OCI-LY7 (cell line): ENCODE results near the gene BMP8B. TPM values are rescaled to one million over a fixed set of nuclear protein-coding genes. Genes with fewer than 3 reads are reported as not detected.

Source experiments
- BruUV-seq: library from RNA; stranded (reverse); fragments of 400-500 nt; replicated peaks from 2 replicates; lab custom pipeline; 2021; lab: Mats Ljungman, UMichigan
- CTCF ChIA-PET: fragments of 300-600 bp; sonication (Branson Sonifier 250); formaldehyde crosslinking; loops from one replicate; lab custom pipeline; 2022; ENCODE audit warnings: antibody characterized with exemption; ENCODE audit not compliant: unreplicated experiment; lab: Charles Lee
- POLR2A ChIA-PET: fragments of 300-600 bp; sonication (Branson Sonifier 250); formaldehyde crosslinking; loops from one replicate; lab custom pipeline; 2022; ENCODE audit warnings: antibody characterized with exemption; lab: Charles Lee
- DNase-seq: peaks from one replicate; pipeline ENCODE4 v3.0.0-alpha.2; 2015; ENCODE audit warnings: low spot score
- H2AFZ ChIP-seq: fragments of 200-600 bp; sonication (generic), shearing (Covaris generic); 2 replicates; pipeline ENCODE4 v1.6.1; 2014; ENCODE audit warnings: mild to moderate bottlenecking, antibody characterized with exemption, low read length, moderate library complexity
- H3K27ac ChIP-seq: fragments of 200-600 bp; sonication (generic); 2 replicates; pipeline ENCODE4 v1.5.1; 2014; ENCODE audit warnings: mixed run types, low read depth, mild to moderate bottlenecking, moderate library complexity, low read length, inconsistent platforms; ENCODE audit not compliant: poor library complexity, severe bottlenecking
- H3K36me3 ChIP-seq: fragments of 200-600 bp; sonication (generic); 2 replicates; pipeline ENCODE4 v1.6.1; 2014; ENCODE audit warnings: mild to moderate bottlenecking, antibody characterized with exemption, low read length, moderate library complexity, mixed read lengths; ENCODE audit not compliant: insufficient read depth
- H3K4me1 ChIP-seq: fragments of 200-600 bp; sonication (generic); 2 replicates; pipeline ENCODE4 v1.5.1; 2014; ENCODE audit warnings: mild to moderate bottlenecking, low read length; ENCODE audit not compliant: insufficient read depth, poor library complexity, severe bottlenecking
- H3K4me2 ChIP-seq: fragments of 200-600 bp; sonication (generic); 2 replicates; pipeline ENCODE4 v1.6.1; 2014; ENCODE audit warnings: mild to moderate bottlenecking, low read length
- H3K4me3 ChIP-seq: fragments of 200-600 bp; sonication (generic); 2 replicates; pipeline ENCODE4 v1.5.1; 2014; ENCODE audit warnings: mild to moderate bottlenecking, low read depth, low read length; ENCODE audit not compliant: poor library complexity, severe bottlenecking
- H3K79me2 ChIP-seq: fragments of 200-600 bp; sonication (generic); 2 replicates; pipeline ENCODE4 v1.6.1; 2016; ENCODE audit warnings: low read depth, mild to moderate bottlenecking, low read length, moderate library complexity, mixed read lengths; ENCODE audit not compliant: insufficient read depth
- H3K9me2 ChIP-seq: fragments of 200-600 bp; sonication (generic); 2 replicates; pipeline ENCODE4 v1.6.1; 2016; ENCODE audit warnings: mild to moderate bottlenecking, low read length, mixed read lengths; ENCODE audit not compliant: insufficient read depth
- H3K9me3 ChIP-seq: fragments of 200-600 bp; sonication (generic); 2 replicates; pipeline ENCODE4 v1.6.1; 2014; ENCODE audit warnings: mild to moderate bottlenecking, mixed run types, low read length, mixed read lengths
- H4K20me1 ChIP-seq: fragments of 200-600 bp; sonication (generic); 2 replicates; pipeline ENCODE4 v1.6.1; 2014; ENCODE audit warnings: mild to moderate bottlenecking, antibody characterized with exemption, low read length, moderate library complexity, mixed read lengths; ENCODE audit not compliant: insufficient read depth
- CTCF ChIP-seq: fragments of 200-600 bp; sonication (generic); conservative IDR thresholded peaks from 2 replicates; pipeline ENCODE4 v1.5.1; 2014; ENCODE audit warnings: mild to moderate bottlenecking, antibody characterized with exemption, low read length, moderate library complexity, mixed read lengths
- EZH2phosphoT487 ChIP-seq: fragments of 200-600 bp; sonication (generic); IDR thresholded peaks from 2 replicates; pipeline ENCODE4 v1.6.1; 2018; ENCODE audit warnings: low read depth, borderline replicate concordance, mild to moderate bottlenecking, mixed run types, antibody characterized with exemption, low read length, moderate library complexity, mixed read lengths
- intact Hi-C: fragments of 100-400 bp; cut with micrococcal nuclease; formaldehyde crosslinking; loops from one replicate; pipeline ENCODE4 v1.10.0; 2022; ENCODE audit not compliant: unreplicated experiment
- total RNA-seq, 2 experiments: library from RNA; depleted of rRNA in 1 of 2; stranded (reverse); fragments of >200 nt in 1 of 2; shearing (Covaris generic) in 1 of 2; gene quantifications; 2 replicates each; pipeline ENCODE4 v1.2.3, GENCODE V29; 2014 to 2022

BMP8B gene
- total RNA-seq, 2 experiments from 2014 or later: 0.34 TPM; not detected in 1

GRCh38 chr1:39812913-39813312 is 24.2 kb upstream of the BMP8B start:
- Histone ChIP-seq H3K9me2 (no peaks in the 10 kb centered on the region), H3K4me3 (no peak overlapping the region), H4K20me1 (no peaks in the 10 kb centered on the region), H3K4me2 (no peak overlapping the region), H3K4me1 (no peaks in the 10 kb centered on the region), H3K79me2 (no peaks in the 10 kb centered on the region), H3K36me3 (no peaks in the 10 kb centered on the region), H3K27ac (no peak overlapping the region), H3K9me3 (no peaks in the 10 kb centered on the region), H2AFZ (no peak overlapping the region)
- ChIA-PET CTCF (no interaction called here), POLR2A (no interaction called here)
- no TSS peak for BruUV-seq
- intact Hi-C loops: no loop called here
- TF ChIP-seq EZH2phosphoT487 (no peak), CTCF (no peak)
- no peak for DNase-seq

- H3K4me1 ChIP-seq: no peaks in the 10 kb centered on the region
- POLR2A ChIA-PET: no interaction called here
- intact Hi-C loops: no loop called here
- H3K27ac ChIP-seq: no peak overlapping the region
- no peaks in the 10 kb centered on the region for H3K36me3 ChIP-seq
- no peak overlapping the region for H2AFZ ChIP-seq
- no TSS peak for BruUV-seq
- no peak overlapping the region for H3K4me2 ChIP-seq
- no peaks in the 10 kb centered on the region for H4K20me1 ChIP-seq
- no peak for DNase-seq
- H3K9me3 ChIP-seq: no peaks in the 10 kb centered on the region
- TF ChIP-seq EZH2phosphoT487: no peak
- no peak for TF ChIP-seq CTCF
- no peaks in the 10 kb centered on the region for H3K79me2 ChIP-seq
- no peak overlapping the region for H3K4me3 ChIP-seq
- CTCF ChIA-PET: no interaction called here
- no peaks in the 10 kb centered on the region for H3K9me2 ChIP-seq
Measured at GRCh38 chr1:39808784-39809517, 20.3 kb upstream of the BMP8B start.

GRCh38 chr1:39805385-39805784 is 16.7 kb upstream of the BMP8B start:
- CTCF ChIA-PET: no interaction called here
- no TSS peak for BruUV-seq

More at GRCh38 chr1:39805385-39805784, 16.7 kb upstream of the BMP8B start:
- intact Hi-C loops: no loop called here
- no peak for TF ChIP-seq CTCF
- TF ChIP-seq EZH2phosphoT487: no peak
- no peak overlapping the region for H3K4me2 ChIP-seq
- no peaks in the 10 kb centered on the region for H4K20me1 ChIP-seq
- no peaks in the 10 kb centered on the region for H3K4me1 ChIP-seq
- no peak overlapping the region for H3K27ac ChIP-seq
- H3K79me2 ChIP-seq: no peaks in the 10 kb centered on the region
- no peaks in the 10 kb centered on the region for H3K36me3 ChIP-seq
- H3K4me3 ChIP-seq: no peak overlapping the region
- no peaks in the 10 kb centered on the region for H3K9me3 ChIP-seq
- no peak overlapping the region for H2AFZ ChIP-seq
- no peak for DNase-seq
- POLR2A ChIA-PET: no interaction called here
- no peaks in the 10 kb centered on the region for H3K9me2 ChIP-seq
